Uterus (tissue), 4 donors: ENCODE data around the gene NEB. TPM values are rescaled to one million over a fixed set of nuclear protein-coding genes. Genes with fewer than 3 reads are reported as not detected.

Experiments
- DNase-seq, 2 donors: peaks; one replicate each; pipeline ENCODE4 v3.0.0-alpha.2; 2019 to 2020
- H3K27ac ChIP-seq, 2 donors: fragments of 200-600 bp; sonication (generic); 1 replicate in 1 of 2; 2 replicates in 1 of 2; pipeline ENCODE4 v1.5.1; 2016 to 2018
- H3K27me3 ChIP-seq, 2 donors: fragments of 200-600 bp; sonication (generic); one replicate each; pipeline ENCODE4 v1.5.1; 2018 to 2019; ENCODE audit warnings: control low read depth in 1 of 2
- H3K36me3 ChIP-seq, 2 donors: fragments of 200-600 bp; sonication (generic); one replicate each; pipeline ENCODE4 v1.5.1; 2019; ENCODE audit warnings: control low read depth in 1 of 2
- H3K4me1 ChIP-seq, 2 donors: fragments of 200-600 bp; sonication (generic); one replicate each; pipeline ENCODE4 v1.5.1; 2018 to 2019; ENCODE audit warnings: control low read depth in 1 of 2
- H3K4me3 ChIP-seq, 2 donors: fragments of 200-600 bp; sonication (generic); 1 replicate in 1 of 2; 2 replicates in 1 of 2; pipeline ENCODE4 v1.5.1; 2018 to 2019; ENCODE audit warnings: mild to moderate bottlenecking in 1 of 2
- H3K9me3 ChIP-seq, 2 donors: fragments of 200-600 bp; sonication (generic); one replicate each; pipeline ENCODE4 v1.5.1; 2019; ENCODE audit warnings: control low read depth in 1 of 2
- POLR2A ChIP-seq, 2 donors: fragments of 450-650 bp; IDR thresholded peaks; one replicate each; pipeline ENCODE4 v1.6.1; 2016; ENCODE audit warnings: antibody characterized with exemption in 2 of 2, mild to moderate bottlenecking in 1 of 2, moderate library complexity in 1 of 2
- intact Hi-C: fragments of 100-400 bp; cut with DNase I; formaldehyde crosslinking; loops from one replicate; pipeline ENCODE4 v1.15.1; 2023; ENCODE audit warnings: low total_unique reads
- total RNA-seq, 4 donors: library from RNA; depleted of rRNA in 3 of 4; stranded (reverse); fragments of >200 nt in 3 of 4; gene quantifications; one replicate each; pipeline versions ENCODE4 v1.1.0 to v1.2.4, GENCODE V29; 2014 to 2023
- TF ChIP-seq, protein P1 (sequence below), 4 experiments: fragments of 200-600 bp in 2 of 4; fragments of 450-650 bp in 2 of 4; sonication (generic) in 2 of 4; IDR thresholded peaks; one replicate each; pipeline ENCODE4 v1.5.1; 2016 to 2019; ENCODE audit warnings: antibody characterized with exemption in 4 of 4, mild to moderate bottlenecking in 2 of 4, moderate library complexity in 1 of 4
- donor health status: DM: yes; HTN: yes; CAD: no.

NEB gene, protein sequence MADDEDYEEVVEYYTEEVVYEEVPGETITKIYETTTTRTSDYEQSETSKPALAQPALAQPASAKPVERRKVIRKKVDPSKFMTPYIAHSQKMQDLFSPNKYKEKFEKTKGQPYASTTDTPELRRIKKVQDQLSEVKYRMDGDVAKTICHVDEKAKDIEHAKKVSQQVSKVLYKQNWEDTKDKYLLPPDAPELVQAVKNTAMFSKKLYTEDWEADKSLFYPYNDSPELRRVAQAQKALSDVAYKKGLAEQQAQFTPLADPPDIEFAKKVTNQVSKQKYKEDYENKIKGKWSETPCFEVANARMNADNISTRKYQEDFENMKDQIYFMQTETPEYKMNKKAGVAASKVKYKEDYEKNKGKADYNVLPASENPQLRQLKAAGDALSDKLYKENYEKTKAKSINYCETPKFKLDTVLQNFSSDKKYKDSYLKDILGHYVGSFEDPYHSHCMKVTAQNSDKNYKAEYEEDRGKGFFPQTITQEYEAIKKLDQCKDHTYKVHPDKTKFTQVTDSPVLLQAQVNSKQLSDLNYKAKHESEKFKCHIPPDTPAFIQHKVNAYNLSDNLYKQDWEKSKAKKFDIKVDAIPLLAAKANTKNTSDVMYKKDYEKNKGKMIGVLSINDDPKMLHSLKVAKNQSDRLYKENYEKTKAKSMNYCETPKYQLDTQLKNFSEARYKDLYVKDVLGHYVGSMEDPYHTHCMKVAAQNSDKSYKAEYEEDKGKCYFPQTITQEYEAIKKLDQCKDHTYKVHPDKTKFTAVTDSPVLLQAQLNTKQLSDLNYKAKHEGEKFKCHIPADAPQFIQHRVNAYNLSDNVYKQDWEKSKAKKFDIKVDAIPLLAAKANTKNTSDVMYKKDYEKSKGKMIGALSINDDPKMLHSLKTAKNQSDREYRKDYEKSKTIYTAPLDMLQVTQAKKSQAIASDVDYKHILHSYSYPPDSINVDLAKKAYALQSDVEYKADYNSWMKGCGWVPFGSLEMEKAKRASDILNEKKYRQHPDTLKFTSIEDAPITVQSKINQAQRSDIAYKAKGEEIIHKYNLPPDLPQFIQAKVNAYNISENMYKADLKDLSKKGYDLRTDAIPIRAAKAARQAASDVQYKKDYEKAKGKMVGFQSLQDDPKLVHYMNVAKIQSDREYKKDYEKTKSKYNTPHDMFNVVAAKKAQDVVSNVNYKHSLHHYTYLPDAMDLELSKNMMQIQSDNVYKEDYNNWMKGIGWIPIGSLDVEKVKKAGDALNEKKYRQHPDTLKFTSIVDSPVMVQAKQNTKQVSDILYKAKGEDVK (N-terminal part only)
- 1 to 10 TPM in 2 of 4 donors, under 1 TPM in 2; under 0.01 to 2.2 (median 0.84) TPM for total RNA-seq

DNA sequence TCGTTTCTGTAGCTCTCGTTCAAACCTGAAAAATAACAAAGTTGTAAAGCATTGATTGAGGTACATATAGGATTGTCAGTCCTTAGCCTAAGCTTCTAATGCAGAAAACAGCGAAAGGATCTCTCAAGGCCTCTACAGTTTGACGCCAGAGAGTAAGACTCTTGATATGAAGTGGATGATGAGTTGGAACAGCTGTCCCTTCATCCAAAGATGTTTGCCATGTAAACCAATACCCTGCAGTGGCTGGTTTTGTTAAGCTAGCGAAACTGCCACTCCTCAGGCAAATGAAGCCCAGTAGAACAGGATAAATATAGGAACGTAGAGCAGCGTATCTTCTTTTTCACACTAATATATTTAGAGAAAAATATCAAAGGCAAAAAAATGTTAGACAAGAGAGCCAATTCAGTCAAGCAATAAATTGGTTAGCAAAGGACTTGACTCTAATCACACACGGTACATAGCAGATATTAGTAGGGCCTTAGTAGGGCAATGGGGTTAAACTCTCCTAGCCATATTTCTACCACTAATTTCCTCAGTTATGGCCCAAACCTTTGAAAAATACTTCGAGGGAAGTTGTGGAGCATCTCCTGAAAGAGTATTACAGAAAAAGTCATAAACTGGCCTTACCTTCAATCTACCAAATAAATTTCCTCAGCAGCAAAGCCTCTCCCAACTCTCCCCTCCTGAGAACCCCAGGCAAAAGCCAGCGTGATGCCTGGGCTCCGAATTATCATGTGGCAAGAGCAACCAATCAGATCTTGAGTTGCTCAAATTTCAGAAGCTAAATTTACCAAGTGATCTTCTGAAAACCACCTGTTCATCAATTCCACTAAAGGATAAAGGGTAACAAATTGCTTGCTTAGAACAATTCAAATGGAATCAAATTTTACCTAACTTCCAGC, at the start of gene NEB:
TSS of gene NEB (minus strand) at position 706 of the 902 bp plus-strand sequence. CDS start 1,320 bp downstream, outside the sequence.
- no peaks in the 10 kb centered on the region for H3K36me3 ChIP-seq
- H3K27me3 ChIP-seq: no peaks in the 10 kb centered on the region
- no peaks in the 10 kb centered on the region for H3K9me3 ChIP-seq
- TF ChIP-seq, protein P1, sequence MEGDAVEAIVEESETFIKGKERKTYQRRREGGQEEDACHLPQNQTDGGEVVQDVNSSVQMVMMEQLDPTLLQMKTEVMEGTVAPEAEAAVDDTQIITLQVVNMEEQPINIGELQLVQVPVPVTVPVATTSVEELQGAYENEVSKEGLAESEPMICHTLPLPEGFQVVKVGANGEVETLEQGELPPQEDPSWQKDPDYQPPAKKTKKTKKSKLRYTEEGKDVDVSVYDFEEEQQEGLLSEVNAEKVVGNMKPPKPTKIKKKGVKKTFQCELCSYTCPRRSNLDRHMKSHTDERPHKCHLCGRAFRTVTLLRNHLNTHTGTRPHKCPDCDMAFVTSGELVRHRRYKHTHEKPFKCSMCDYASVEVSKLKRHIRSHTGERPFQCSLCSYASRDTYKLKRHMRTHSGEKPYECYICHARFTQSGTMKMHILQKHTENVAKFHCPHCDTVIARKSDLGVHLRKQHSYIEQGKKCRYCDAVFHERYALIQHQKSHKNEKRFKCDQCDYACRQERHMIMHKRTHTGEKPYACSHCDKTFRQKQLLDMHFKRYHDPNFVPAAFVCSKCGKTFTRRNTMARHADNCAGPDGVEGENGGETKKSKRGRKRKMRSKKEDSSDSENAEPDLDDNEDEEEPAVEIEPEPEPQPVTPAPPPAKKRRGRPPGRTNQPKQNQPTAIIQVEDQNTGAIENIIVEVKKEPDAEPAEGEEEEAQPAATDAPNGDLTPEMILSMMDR (IDR thresholded peaks at IDR 0.05): no peak
- no peak for TF ChIP-seq POLR2A (IDR thresholded peaks at IDR 0.05)
- no peak for DNase-seq
- intact Hi-C loops: no loop called here
- no peak within 1 kb of the TSS for H3K27ac ChIP-seq
- no peak within 1 kb of the TSS for H3K4me3 ChIP-seq
- H3K4me1 ChIP-seq: no peaks in the 10 kb centered on the region

DNA sequence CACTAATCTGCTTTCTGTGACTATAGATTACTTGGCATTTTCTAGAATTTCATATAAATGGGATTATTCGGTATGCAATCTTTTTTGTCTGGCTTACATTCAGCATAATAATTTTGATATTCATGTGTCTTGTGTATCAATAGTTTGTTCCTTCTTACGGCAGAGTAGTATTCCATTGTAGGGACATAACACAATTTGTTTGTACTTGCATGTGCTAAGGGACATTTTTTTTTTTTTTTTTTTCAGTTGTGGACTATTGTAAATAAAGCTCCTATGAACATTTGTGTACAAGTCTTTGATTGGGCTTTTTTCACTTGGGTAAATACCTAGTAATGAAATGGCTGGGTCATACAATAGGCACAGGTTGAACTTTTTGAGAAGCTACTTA, 48.9 kb upstream of the NEB start:
- DNase-seq: no peak
- TF ChIP-seq, protein P1 (IDR thresholded peaks at IDR 0.05): no peak
- TF ChIP-seq POLR2A (IDR thresholded peaks at IDR 0.05): no peak
- Histone ChIP-seq H3K27ac (no peak overlapping the region), H3K9me3 (no peaks in the 10 kb centered on the region), H3K4me1 (no peaks in the 10 kb centered on the region), H3K36me3 (no peaks in the 10 kb centered on the region), H3K27me3 (no peaks in the 10 kb centered on the region), H3K4me3 (no peak overlapping the region)
- intact Hi-C loops: no loop called here

DNA sequence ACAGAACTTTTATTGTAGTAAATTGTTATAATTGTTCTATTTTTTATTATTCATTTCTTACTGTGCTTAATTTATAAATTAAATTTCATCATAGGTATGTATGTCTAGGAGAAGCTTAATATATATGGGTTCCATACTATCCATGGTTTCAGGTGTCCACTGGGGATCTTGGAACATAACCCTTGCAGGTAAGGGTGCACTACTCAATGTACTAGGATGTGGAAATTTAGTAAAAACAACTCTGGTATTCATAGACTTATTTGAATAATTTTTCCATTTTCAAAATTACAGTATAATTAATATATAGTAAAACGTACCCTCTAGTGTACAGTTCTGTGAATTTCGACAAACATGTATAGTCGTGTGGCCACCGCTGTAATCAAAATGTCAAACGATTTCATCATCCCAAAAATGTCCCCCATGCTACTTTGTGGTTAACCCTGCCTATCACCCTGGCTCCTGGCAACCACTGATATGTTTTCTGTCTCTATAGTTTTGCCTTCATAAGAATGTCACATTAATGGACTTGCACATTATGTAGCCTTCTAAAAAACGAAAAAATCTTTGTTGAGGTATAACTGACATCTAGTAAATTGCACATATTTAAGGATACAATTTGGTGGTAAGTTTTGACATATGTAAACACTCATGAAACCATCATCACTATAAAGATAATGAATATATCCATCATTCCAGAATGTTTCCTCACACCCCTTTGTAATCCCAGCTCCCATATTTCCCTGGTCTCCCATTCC, 48.3 kb upstream of the NEB start:
- no peaks in the 10 kb centered on the region for H3K36me3 ChIP-seq
- TF ChIP-seq, protein P1 (IDR thresholded peaks at IDR 0.05): no peak
- TF ChIP-seq POLR2A (IDR thresholded peaks at IDR 0.05): no peak
- no peak for DNase-seq

DNA sequence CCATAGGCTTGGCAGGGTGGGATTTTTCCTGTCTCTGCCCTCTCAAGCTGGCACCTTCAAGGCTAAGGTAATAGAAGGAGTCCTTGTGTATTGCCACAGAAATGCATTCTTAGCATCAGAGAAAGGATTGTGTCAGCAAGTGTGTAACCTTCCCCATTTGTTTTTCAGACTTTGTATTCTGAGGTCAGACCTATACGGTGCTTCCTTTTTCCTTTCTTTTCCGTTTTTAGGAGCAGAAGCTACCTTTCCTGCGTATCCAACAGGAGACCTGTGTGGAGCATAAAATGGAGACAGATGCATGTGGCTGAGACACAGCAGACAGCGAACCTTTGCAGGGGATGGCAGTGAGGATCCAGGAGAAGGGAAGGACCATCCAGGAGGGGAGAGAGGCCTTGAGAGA, 47.4 kb upstream of the NEB start:
- no peaks in the 10 kb centered on the region for H3K36me3 ChIP-seq
- H3K27ac ChIP-seq: no peak overlapping the region
- no peaks in the 10 kb centered on the region for H3K4me1 ChIP-seq
- no peaks in the 10 kb centered on the region for H3K27me3 ChIP-seq
- no peak overlapping the region for H3K4me3 ChIP-seq
- DNase-seq: no peak
- intact Hi-C loops: no loop called here
- TF ChIP-seq POLR2A (IDR thresholded peaks at IDR 0.05): no peak
- TF ChIP-seq, protein P1 (IDR thresholded peaks at IDR 0.05): no peak
- H3K9me3 ChIP-seq: no peaks in the 10 kb centered on the region

More for the DNA sequence above, 48.3 kb upstream of the NEB start:
- intact Hi-C loops: no loop called here
- H3K4me1 ChIP-seq: no peaks in the 10 kb centered on the region
- H3K9me3 ChIP-seq: no peaks in the 10 kb centered on the region
- no peak overlapping the region for H3K27ac ChIP-seq
- H3K27me3 ChIP-seq: no peaks in the 10 kb centered on the region
- H3K4me3 ChIP-seq: no peak overlapping the region
